HG03439 (cell line): Measurements from ENCODE around the gene SEC22A.

ENCODE experiments used
- ATAC-seq: cut with Tn5 transposase; IDR thresholded peaks from one replicate; pipeline ENCODE4 v1.9.1; 2021; ENCODE audit warnings: mild to moderate bottlenecking, moderate library complexity; ENCODE audit not compliant: unreplicated experiment

Gene SEC22A

GRCh38 chr3:123286308-123287023 is 84.7 kb downstream of the SEC22A start:
- ATAC-seq = no peak

GRCh38 chr3:123287051-123287961 is 85.6 kb downstream of the SEC22A start:
- no peak for ATAC-seq

- no peak for ATAC-seq
Observed at GRCh38 chr3:123287962-123288302, 86.2 kb downstream of the SEC22A start.

- ATAC-seq = no peak
Observed at GRCh38 chr3:123289391-123290106, 87.8 kb downstream of the SEC22A start.

GRCh38 chr3:123290107-123290930 is 88.6 kb downstream of the SEC22A start:
- no peak for ATAC-seq

GRCh38 chr3:123290962-123291361 is 89.2 kb downstream of the SEC22A start:
- no peak for ATAC-seq

GRCh38 chr3:123291404-123291803 is 89.7 kb downstream of the SEC22A start:
- ATAC-seq = no peak

GRCh38 chr3:123292321-123293310 is 90.9 kb downstream of the SEC22A start:
- no peak for ATAC-seq

GRCh38 chr3:123294296-123294938 is 92.7 kb downstream of the SEC22A start:
- no peak for ATAC-seq

GRCh38 chr3:123295171-123295900 is 93.6 kb downstream of the SEC22A start:
- no peak for ATAC-seq

- no peak for ATAC-seq
Observed at GRCh38 chr3:123295901-123296250, 94.1 kb downstream of the SEC22A start.

GRCh38 chr3:123296261-123296660 is 94.5 kb downstream of the SEC22A start:
- ATAC-seq = no peak

GRCh38 chr3:123296836-123297626 is 95.3 kb downstream of the SEC22A start:
- no peak for ATAC-seq

- ATAC-seq = no peak
Observed at GRCh38 chr3:123297627-123297899, 95.8 kb downstream of the SEC22A start.

GRCh38 chr3:123298903-123299302 is 97.2 kb downstream of the SEC22A start:
- no peak for ATAC-seq

- no peak for ATAC-seq
Observed at GRCh38 chr3:123299581-123299980, 97.8 kb downstream of the SEC22A start.

GRCh38 chr3:123300056-123300455 is 98.3 kb downstream of the SEC22A start:
- no peak for ATAC-seq

- no peak for ATAC-seq
Observed at GRCh38 chr3:123300583-123300982, 98.8 kb downstream of the SEC22A start.
